DOHH2 (cell line): ENCODE measurements around the gene BMS1.

Experiments used
- EZH2phosphoT487 ChIP-seq: fragments of 200-600 bp; sonication (generic); IDR thresholded peaks from 2 replicates; pipeline ENCODE4 v1.6.1; 2017; ENCODE audit warnings: borderline replicate concordance, mild to moderate bottlenecking, antibody characterized with exemption, low read length, moderate library complexity, mixed read lengths
- TF ChIP-seq, protein P1 (sequence below): fragments of 200-600 bp; sonication (generic); IDR thresholded peaks from one replicate; pipeline ENCODE4 v1.5.1; 2014; ENCODE audit warnings: antibody characterized with exemption, mild to moderate bottlenecking, low read depth, low read length; ENCODE audit not compliant: poor library complexity, severe bottlenecking

DNA sequence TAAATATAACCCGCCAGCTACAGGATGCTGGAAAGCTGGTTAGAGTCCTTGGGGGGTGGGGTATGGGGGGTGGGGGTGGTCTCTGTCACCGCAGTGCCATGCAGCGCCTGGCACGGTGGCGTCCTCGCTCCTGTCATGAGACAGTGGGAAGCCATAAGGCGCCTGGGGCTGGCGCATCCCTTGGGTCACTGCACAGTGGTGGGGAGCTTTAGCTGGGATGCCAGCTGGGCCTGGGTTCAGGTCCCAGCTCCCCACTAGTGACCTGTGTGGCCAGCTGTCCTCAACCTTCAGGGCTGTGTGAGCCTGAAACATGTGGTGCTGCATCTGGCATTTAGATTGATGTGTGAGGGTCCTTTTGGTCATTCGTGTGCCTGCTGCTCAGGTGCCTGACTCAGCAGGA, 93.9 kb downstream of the BMS1 start:
- TF ChIP-seq, protein P1, sequence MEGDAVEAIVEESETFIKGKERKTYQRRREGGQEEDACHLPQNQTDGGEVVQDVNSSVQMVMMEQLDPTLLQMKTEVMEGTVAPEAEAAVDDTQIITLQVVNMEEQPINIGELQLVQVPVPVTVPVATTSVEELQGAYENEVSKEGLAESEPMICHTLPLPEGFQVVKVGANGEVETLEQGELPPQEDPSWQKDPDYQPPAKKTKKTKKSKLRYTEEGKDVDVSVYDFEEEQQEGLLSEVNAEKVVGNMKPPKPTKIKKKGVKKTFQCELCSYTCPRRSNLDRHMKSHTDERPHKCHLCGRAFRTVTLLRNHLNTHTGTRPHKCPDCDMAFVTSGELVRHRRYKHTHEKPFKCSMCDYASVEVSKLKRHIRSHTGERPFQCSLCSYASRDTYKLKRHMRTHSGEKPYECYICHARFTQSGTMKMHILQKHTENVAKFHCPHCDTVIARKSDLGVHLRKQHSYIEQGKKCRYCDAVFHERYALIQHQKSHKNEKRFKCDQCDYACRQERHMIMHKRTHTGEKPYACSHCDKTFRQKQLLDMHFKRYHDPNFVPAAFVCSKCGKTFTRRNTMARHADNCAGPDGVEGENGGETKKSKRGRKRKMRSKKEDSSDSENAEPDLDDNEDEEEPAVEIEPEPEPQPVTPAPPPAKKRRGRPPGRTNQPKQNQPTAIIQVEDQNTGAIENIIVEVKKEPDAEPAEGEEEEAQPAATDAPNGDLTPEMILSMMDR: no peak
- TF ChIP-seq EZH2phosphoT487: no peak
